ENCODE data around the gene PHKB.
"Not testable (repeated sequence)": the region's sequence is repeated elsewhere in the genome, so short reads cannot be mapped to it uniquely, and the experiment has no call there.

PHKB gene

GRCh38 chr16:47511882-47512281 is 50.8 kb downstream of the PHKB start:
- no peak for ATAC-seq
- Mint-ChIP-seq H3K9me3 (no peaks in the 10 kb centered on the region), H3K36me3 (peaks cover 50% of the 10 kb centered on the region), H3K27me3 (no peaks in the 10 kb centered on the region), H3K4me3 (no peak overlapping the region), H3K4me1 (no peaks in the 10 kb centered on the region), H3K27ac (no peak overlapping the region)

DNA sequence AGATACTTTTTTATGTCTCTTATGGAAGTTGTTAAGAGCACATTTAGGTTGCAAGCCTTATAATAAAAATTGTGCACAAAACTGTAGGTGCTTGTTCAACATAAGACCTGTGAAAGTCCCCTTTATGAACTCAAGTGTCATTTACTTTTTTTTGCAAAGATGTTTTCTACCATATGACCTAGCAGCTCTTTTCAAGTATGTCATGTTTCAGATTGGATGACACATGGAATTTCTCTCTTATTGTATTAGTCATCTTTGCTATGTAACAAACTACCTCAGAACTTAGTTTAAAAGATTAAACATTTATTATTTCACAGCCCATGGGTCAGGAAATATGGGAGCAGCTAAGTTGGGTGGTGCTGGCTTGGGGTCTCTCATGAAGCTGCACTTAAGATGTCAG is 57.9 kb downstream of the PHKB start:
- H3K27ac Mint-ChIP-seq: no peak overlapping the region
- no peak for ATAC-seq
- peaks cover 19% of the 10 kb centered on the region for H3K4me1 Mint-ChIP-seq
- no peak overlapping the region for H3K4me3 Mint-ChIP-seq
- H3K27me3 Mint-ChIP-seq: no peaks in the 10 kb centered on the region
- peaks cover 48% of the 10 kb centered on the region for H3K36me3 Mint-ChIP-seq
- H3K9me3 Mint-ChIP-seq: no peaks in the 10 kb centered on the region

DNA sequence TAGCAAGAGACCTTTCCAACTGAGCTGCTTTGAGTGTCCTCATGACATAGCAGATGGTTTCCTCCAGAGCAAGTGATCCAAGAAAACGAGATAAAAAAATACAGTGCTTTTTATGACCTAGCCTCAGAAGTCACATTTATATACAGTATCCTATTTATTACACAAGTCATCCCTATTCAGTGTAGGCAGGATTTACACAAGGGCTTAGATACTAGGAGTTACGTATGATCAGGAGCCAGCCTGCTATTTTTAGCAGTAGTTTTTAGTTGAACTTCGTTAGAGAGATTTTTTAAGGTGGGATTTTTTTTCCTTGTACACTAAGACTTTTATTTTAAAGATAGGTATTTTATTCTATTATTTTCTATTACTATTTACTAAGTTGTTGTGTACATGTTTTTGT is 58.4 kb downstream of the PHKB start:
- no peaks in the 10 kb centered on the region for H3K9me3 Mint-ChIP-seq

GRCh38 chr16:47519996-47520679 is 59.0 kb downstream of the PHKB start:
- peaks cover 43% of the 10 kb centered on the region for H3K36me3 Mint-ChIP-seq
- no peaks in the 10 kb centered on the region for H3K27me3 Mint-ChIP-seq

More for the DNA sequence above, 58.4 kb downstream of the PHKB start:
- H3K27ac Mint-ChIP-seq: no peak overlapping the region
- H3K27me3 Mint-ChIP-seq: no peaks in the 10 kb centered on the region
- H3K36me3 Mint-ChIP-seq: peaks cover 43% of the 10 kb centered on the region
- peaks cover 21% of the 10 kb centered on the region for H3K4me1 Mint-ChIP-seq
- H3K4me3 Mint-ChIP-seq: no peak overlapping the region
- no peak for ATAC-seq

GRCh38 chr16:47523342-47524006 is 62.3 kb downstream of the PHKB start:
- H3K27me3 Mint-ChIP-seq: no peaks in the 10 kb centered on the region
- peaks cover 21% of the 10 kb centered on the region for H3K4me1 Mint-ChIP-seq
- no peaks in the 10 kb centered on the region for H3K9me3 Mint-ChIP-seq
- no peak overlapping the region for H3K4me3 Mint-ChIP-seq
- H3K27ac Mint-ChIP-seq: peak overlapping the region; percentile 53
- ATAC-seq: peak; percentile 99
- peaks cover 38% of the 10 kb centered on the region for H3K36me3 Mint-ChIP-seq

More at GRCh38 chr16:47519996-47520679, 59.0 kb downstream of the PHKB start:
- Mint-ChIP-seq H3K4me1 (peaks cover 21% of the 10 kb centered on the region), H3K4me3 (no peak overlapping the region), H3K9me3 (no peaks in the 10 kb centered on the region), H3K27ac (no peak overlapping the region)
- ATAC-seq: no peak

DNA sequence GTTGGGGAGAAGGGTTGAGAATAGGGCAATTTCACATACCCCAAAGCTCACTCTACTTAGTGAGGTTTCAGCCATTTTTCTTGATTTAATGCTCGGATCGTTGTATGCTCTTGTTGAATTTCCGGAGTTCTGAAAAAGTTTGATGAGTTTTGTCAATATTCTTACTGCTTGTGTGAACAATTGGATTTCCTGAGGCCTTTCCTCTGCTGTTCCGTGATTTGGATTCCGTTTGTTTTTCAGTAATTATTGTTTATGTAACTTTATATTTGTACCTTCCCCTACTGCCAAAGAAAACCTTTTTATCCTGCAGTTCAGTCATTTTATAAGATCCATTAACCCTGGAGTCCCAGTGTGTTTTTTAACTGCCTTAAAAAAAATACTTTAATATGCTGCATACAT is 62.9 kb downstream of the PHKB start:
- Mint-ChIP-seq H3K36me3 (peaks cover 38% of the 10 kb centered on the region), H3K4me3 (no peak overlapping the region), H3K9me3 (no peaks in the 10 kb centered on the region), H3K27ac (peak overlapping the region; percentile 53), H3K27me3 (no peaks in the 10 kb centered on the region), H3K4me1 (peaks cover 21% of the 10 kb centered on the region)
- ATAC-seq: no peak

DNA sequence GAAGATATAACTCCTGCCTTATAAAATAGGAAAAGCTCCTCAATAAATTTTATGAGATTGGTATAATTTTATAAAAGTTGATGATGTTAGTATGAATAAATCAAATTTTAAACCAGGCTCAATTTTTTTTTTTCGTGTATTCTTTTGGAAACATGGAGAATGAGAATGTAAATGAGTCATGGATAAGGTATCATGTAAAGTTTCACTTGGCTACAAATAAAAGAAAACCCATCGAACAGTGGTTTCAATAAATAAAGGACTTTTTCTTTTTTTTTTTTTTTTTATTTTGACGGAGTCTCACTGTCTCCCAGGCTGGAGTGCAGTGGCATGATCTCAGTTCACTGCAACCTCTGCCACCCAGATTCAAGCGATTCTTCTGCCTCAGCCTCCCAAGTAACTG is 67.3 kb downstream of the PHKB start:
- no peak for ATAC-seq
- peaks cover 9% of the 10 kb centered on the region for H3K4me1 Mint-ChIP-seq
- H3K27me3 Mint-ChIP-seq: no peaks in the 10 kb centered on the region
- no peak overlapping the region for H3K4me3 Mint-ChIP-seq
- no peaks in the 10 kb centered on the region for H3K9me3 Mint-ChIP-seq
- peaks cover 33% of the 10 kb centered on the region for H3K36me3 Mint-ChIP-seq
- no peak overlapping the region for H3K27ac Mint-ChIP-seq

DNA sequence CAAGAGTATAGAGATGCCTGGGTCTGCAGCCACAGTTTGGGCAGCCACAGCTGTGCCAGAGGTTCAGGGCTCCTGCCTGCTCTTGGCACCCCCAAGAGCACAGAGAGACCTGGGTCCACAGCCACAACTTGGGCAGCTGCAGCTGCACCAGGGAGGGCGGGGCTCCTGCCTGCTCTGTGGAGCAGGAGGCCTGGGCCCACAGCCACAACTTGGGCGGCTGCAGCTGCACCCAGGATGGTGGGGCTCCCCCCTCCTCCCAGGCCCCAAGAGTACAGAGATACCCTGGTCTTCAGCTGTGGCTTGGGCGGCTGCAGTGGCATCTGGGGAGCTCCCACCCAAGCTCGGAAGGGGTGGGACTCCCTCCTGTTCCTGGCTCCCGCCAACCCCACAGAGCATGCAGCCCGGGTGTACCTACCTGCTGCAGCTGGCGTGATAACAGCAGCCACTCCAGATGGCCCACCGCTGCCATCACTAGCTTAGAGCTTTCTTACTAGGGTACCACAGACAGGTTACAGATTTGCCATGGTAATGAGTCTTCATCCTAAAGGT is 72.7 kb downstream of the PHKB start:
- peaks cover 64% of the 10 kb centered on the region for H3K36me3 Mint-ChIP-seq
- ATAC-seq: no peak
- peaks cover 6% of the 10 kb centered on the region for H3K4me1 Mint-ChIP-seq
- H3K27me3 Mint-ChIP-seq: no peaks in the 10 kb centered on the region
- no peak overlapping the region for H3K27ac Mint-ChIP-seq
- peaks cover 5% of the 10 kb centered on the region for H3K9me3 Mint-ChIP-seq
- no peak overlapping the region for H3K4me3 Mint-ChIP-seq

DNA sequence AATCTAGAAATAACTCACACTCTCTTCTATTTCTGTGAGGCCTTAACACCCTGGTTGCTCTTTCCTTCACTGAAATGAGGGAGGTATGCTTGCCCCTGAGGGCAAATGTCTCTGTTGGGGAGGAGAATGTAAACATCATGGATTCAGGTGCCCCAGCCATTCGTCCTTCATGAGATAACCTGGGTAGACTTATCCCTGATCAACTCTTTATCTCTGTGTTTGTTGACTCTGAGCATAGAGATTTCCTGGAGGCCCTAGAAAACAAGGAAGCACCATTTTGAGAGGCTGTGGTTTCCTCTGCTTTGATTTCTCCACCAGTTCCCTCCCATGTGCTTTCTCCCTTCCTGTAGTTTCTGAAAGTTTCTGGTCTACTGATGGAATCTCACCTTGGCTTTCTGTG is 77.3 kb downstream of the PHKB start:
- peaks cover 11% of the 10 kb centered on the region for H3K9me3 Mint-ChIP-seq
- H3K36me3 Mint-ChIP-seq: peaks cover 80% of the 10 kb centered on the region
- no peak overlapping the region for H3K27ac Mint-ChIP-seq
- no peak overlapping the region for H3K4me3 Mint-ChIP-seq
- no peak for ATAC-seq
- peaks cover 12% of the 10 kb centered on the region for H3K4me1 Mint-ChIP-seq
- H3K27me3 Mint-ChIP-seq: no peaks in the 10 kb centered on the region

DNA sequence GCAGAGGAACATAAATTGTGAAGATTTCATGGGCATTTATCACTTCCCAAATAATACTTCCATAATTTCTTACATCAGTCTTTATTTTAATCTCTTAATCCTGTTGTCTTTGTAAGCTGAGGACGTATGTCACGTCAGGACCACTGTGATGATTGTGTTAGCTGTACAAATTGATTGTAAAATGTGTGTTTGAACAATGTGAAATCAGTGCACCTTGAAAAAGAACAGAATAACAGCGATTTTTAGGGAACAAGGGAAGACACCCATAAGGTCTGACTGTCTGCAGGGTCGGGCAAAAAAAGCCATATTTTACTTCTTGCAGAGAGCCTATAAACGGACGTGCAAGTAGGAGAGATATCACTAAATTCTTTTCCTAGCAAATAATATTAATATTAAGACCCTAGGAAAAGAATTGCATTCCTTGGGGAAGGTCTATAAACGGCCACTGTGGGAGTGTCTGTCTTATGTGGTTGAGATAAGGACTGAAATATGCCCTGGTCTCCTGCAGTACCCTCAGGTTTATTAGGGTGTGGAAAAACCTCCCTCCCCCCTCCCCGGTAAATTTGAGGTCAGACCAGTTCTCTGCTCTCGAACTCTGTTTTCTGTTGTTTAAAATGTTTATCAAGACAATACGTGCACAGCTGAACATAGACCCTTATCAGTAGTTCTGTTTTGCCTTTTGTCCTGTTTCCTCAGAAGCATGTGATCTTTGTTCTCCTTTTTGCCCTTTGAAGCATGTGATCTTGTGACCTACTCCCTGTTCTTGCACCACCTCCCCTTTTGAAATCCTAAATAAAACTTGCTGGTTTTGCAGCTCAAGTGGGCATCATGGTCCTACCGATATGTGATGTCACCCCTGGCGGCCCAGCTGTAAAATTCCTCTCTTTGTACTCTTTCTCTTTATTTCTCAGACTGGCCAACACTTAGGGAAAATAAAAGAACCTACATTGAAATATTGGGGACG is 78.9 kb downstream of the PHKB start:
- H3K27me3 Mint-ChIP-seq, H3K27ac Mint-ChIP-seq, H3K4me3 Mint-ChIP-seq, ATAC-seq: not testable (repeated sequence)
- Mint-ChIP-seq H3K9me3 (peaks cover 21% of the 10 kb centered on the region), H3K36me3 (peaks cover 84% of the 10 kb centered on the region), H3K4me1 (peaks cover 18% of the 10 kb centered on the region)

DNA sequence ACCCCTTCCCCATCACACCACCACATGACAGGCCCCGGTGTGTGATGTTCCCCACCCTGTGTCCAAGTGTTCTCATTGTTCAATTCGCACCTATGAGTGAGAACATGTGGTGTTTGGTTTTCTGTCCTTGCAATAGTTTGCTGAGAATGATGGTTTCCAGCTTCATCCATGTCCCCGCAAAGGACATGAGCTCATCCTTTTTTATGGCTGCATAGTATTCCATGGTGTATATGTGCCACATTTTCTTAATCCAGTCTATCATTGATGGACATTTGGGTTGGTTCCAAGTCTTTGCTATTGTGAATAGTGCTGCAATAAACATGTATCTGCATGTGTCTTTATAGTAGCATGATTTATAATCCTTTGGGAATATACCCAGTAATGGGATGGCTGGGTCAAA is 80.0 kb downstream of the PHKB start:
- not testable (repeated sequence) for ATAC-seq, H3K27me3 Mint-ChIP-seq, H3K4me3 Mint-ChIP-seq, H3K27ac Mint-ChIP-seq
- H3K4me1 Mint-ChIP-seq: peaks cover 18% of the 10 kb centered on the region
- H3K9me3 Mint-ChIP-seq: peaks cover 28% of the 10 kb centered on the region
- H3K36me3 Mint-ChIP-seq: peaks cover 94% of the 10 kb centered on the region

DNA sequence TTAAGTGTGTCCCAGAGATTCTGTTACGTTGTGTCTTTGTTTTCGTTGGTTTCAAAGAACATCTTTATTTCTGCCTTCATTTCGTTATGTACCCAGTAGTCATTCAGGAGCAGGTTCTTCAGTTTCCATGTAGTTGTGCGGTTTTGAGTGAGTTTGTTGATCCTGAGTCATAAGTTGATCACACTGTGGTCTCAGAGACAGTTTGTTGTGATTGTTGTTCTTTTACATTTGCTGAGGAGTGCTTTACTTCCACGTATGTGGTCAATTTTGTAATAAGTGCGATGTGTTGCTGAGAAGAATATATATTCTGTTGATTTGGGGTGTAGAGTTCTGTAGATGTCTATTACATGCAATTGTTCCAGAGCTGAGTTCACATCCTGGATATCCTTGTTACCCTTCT is 83.1 kb downstream of the PHKB start:
- H3K27ac Mint-ChIP-seq, H3K4me3 Mint-ChIP-seq, H3K27me3 Mint-ChIP-seq, ATAC-seq: not testable (repeated sequence)
- Mint-ChIP-seq H3K36me3 (peaks cover 93% of the 10 kb centered on the region), H3K9me3 (peaks cover 23% of the 10 kb centered on the region), H3K4me1 (peaks cover 12% of the 10 kb centered on the region)

DNA sequence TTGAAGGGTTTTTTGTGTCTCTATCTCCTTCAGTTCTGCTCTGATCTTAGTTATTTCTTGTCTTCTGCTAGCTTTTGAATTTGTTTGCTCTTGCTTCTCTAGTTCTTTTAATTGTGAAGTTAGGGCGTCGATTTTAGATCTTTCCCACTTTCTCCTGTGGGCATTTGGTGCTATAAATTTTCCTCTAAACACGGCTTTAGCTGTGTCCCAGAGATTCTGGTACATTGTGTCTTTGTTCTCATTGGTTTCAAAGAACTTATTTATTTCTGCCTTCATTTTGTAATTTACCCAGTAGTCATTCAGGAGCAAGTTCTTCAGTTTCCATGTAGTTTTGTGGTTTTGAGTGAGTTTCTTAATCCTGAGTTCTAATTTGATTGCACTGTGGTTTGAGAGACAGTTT is 90.1 kb downstream of the PHKB start:
- H3K9me3 Mint-ChIP-seq: peaks cover 17% of the 10 kb centered on the region
- H3K4me1 Mint-ChIP-seq, H3K27ac Mint-ChIP-seq, H3K4me3 Mint-ChIP-seq, ATAC-seq, H3K27me3 Mint-ChIP-seq: not testable (repeated sequence)
- H3K36me3 Mint-ChIP-seq: peaks cover 95% of the 10 kb centered on the region

DNA sequence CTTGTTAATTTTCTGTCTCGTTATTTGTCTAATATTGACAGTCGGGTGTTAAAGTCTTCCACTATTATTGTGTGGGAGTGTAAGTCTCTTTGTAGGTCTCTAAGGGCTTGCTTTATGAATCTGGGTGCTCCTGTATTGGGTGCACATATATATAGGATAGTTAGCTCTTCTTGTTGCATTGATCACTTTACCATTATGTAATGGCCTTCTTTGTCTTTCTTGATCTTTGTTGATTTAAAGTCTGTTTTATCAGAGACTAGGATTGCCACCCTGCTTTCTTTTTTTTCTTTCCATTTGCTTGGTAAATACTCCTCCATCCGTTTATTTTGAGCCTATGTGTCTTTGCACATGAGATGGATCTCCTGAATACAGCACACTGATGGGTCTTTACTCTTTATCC is 90.6 kb downstream of the PHKB start:
- H3K36me3 Mint-ChIP-seq: peaks cover 93% of the 10 kb centered on the region
- H3K4me3 Mint-ChIP-seq, H3K27ac Mint-ChIP-seq, H3K4me1 Mint-ChIP-seq, ATAC-seq, H3K27me3 Mint-ChIP-seq: not testable (repeated sequence)
- H3K9me3 Mint-ChIP-seq: peaks cover 17% of the 10 kb centered on the region
